NCI-H2227 treated with DMSO at 0.1 percent for 48 hours (cell line): ENCODE measurements around the gene SOWAHB.

Experiments
- DNase-seq: peaks from one replicate; lab custom pipeline; 2025; lab: John Stamatoyannopoulos, UW

SOWAHB gene

DNA sequence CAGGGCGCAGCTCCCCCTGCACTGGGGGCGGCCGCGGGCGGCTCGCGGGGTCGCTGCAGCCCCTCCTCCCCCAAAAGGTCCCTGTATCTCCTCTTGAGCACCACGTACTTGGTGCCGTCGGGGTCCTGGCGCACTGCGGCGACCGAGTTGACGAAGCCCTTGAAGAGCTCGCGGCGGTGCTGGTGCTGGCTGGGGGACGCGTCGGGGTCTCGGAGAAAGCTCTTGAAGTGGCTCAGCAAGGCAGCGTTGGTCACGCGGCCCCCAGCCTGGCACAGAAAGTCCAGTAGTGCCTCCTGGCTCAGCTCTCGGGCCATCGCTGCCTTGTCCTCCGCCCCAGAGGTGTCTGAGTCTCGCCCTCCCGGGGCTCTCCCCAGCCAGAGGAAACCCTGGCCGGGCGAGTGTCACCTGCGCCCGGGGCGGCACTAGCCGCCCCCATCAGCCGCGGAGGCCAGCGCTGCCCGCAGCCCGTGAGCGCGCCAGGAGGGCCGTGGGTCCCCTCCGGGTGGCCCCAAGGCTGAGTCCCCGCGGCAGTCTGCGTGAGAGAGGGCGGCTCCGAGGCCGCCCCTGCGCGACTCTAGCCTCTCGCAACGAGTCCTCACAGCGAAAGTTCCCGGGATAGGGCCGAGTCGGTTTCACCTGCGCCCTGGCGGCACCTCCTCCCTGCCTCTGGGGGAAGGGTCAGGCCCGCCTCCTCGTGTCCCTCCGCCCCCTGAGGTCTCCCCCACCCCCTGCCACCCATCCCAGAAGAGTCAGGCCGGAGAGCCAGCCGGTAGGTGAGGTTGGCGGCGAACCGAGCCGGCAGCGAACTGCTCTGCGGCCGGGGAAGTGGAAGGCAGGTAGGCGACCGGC lies at the start of gene SOWAHB:
TSS of gene SOWAHB (minus strand) at position 609 of the 849 bp plus-strand sequence. CDS start at position 314, 295 bp downstream.
- no peak for DNase-seq

GRCh38 chr4:76947369-76947768 lies 49.4 kb upstream of the SOWAHB start:
- DNase-seq, result no peak

- no peak for DNase-seq
These were observed 45.8 kb upstream of the SOWAHB start for GRCh38 chr4:76943790-76944189.

GRCh38 chr4:76943129-76943620 lies 45.2 kb upstream of the SOWAHB start:
- no peak for DNase-seq

GRCh38 chr4:76939184-76939583 lies 41.2 kb upstream of the SOWAHB start:
- DNase-seq, result no peak

GRCh38 chr4:76931576-76932276 lies 33.8 kb upstream of the SOWAHB start:
- DNase-seq, result no peak

DNA sequence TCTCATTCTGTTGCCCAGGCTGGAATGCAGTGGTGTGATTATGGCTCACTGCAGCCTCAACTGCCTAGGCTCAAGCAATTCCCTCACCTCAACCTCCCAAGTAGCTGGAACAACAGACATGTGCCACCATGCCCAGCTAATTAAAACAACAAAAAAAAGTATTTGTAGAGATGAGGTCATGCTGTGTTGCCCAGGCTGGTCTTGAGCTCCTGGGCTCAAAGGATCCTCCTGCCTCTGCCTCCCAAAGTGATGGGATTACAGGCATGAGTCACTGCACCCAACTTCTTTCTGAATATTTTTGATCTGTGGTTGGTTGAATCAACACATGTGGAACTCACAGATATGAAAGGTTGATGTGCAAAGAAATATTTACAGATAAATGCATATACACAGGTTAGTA lies 33.1 kb upstream of the SOWAHB start:
- no peak for DNase-seq

GRCh38 chr4:76930685-76931084 lies 32.7 kb upstream of the SOWAHB start:
- DNase-seq, result no peak

GRCh38 chr4:76926841-76927240 lies 28.9 kb upstream of the SOWAHB start:
- no peak for DNase-seq

DNA sequence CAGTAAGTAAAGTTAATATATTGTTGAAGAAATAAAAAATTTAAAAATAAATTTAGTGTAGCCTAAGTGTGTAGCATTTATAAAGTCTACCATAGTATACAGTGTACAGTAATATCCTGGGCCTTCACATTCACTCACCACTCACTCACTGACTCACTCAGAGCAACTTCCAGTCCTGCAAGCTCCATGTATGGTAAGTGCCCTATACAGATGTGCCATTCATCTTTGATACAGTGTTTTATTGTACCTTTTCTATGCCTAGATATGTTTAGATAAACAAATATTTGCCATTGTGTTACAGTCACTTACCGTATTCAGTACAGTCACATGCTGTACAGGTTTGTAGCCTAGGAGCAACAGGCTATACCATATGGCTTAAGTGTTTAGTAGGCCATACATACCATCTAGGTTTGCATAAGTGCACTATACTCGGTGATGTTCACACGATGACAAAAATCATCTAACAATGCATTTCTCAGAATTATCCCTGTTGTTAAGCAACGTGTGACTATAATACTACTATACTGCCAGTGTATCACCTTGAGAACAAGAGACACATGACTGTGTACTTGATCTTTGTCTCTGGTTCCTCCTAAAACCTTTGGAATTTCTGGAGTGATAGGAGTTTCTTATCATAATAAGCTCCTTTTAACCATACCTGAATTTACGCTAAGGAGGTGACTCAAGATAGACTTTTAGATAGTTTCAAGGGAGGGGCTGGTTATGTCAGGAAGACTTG lies 25.8 kb upstream of the SOWAHB start:
- no peak for DNase-seq

- no peak for DNase-seq
These were observed 22.8 kb upstream of the SOWAHB start for GRCh38 chr4:76920715-76921114.

- DNase-seq, result no peak
These were observed 11.8 kb upstream of the SOWAHB start for GRCh38 chr4:76909711-76910110.

DNA sequence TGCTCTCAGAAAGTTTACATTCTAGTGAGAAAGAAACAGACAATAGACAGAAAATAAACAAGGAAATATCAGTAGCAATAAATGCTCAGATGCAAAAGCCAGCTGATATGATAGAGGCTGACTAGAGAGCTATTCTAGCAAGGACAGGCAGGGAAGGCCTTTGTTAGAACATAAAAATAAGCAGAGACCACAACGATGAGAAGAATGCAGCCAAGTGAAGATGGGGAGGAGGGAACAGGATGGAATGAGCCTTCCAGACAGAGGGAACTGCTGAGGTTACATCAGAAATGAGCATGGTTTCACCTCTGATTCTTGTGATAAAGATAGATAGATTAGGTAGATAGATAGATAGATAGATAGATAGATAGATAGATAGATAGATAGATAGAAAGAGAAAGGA lies 7.6 kb upstream of the SOWAHB start:
- no peak for DNase-seq

- no peak for DNase-seq
These were observed 6.8 kb upstream of the SOWAHB start for GRCh38 chr4:76904646-76905190.

DNA sequence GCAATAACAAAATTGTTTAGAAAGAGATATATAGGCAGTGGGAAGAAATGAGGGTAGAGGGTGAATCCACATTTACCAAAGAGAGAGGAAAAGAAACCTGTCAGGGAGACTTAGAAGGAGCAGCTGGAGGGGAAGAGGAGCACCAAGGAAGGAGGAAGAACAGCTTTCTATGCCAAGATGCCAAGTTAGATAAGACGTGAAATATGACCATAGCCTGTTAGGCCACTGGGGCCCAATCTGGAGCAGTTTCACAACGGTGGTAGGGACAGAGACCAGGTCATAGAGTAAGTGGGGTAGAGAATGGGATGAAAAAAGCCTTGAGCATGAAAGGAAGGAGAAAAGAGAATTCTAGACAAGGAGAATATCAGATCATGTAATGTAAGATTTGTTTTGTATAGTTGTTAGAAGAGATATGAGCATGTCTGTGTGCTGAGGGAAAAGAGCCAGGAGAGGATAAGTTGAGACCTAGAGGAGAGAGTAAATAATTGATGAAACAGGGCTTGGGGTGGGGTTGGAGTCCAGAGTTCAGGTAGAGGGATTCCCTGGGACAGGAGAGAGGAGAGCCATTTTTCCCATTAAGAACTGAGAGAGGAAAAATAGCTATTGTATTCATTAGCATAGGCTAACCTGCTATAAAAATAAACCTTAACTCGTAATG lies 4.4 kb upstream of the SOWAHB start:
- DNase-seq, result no peak

- DNase-seq, result no peak
These were observed 1.2 kb upstream of the SOWAHB start for GRCh38 chr4:76898949-76899645.

GRCh38 chr4:76898385-76898692 lies 395 bp upstream of the SOWAHB start:
- no peak for DNase-seq

DNA sequence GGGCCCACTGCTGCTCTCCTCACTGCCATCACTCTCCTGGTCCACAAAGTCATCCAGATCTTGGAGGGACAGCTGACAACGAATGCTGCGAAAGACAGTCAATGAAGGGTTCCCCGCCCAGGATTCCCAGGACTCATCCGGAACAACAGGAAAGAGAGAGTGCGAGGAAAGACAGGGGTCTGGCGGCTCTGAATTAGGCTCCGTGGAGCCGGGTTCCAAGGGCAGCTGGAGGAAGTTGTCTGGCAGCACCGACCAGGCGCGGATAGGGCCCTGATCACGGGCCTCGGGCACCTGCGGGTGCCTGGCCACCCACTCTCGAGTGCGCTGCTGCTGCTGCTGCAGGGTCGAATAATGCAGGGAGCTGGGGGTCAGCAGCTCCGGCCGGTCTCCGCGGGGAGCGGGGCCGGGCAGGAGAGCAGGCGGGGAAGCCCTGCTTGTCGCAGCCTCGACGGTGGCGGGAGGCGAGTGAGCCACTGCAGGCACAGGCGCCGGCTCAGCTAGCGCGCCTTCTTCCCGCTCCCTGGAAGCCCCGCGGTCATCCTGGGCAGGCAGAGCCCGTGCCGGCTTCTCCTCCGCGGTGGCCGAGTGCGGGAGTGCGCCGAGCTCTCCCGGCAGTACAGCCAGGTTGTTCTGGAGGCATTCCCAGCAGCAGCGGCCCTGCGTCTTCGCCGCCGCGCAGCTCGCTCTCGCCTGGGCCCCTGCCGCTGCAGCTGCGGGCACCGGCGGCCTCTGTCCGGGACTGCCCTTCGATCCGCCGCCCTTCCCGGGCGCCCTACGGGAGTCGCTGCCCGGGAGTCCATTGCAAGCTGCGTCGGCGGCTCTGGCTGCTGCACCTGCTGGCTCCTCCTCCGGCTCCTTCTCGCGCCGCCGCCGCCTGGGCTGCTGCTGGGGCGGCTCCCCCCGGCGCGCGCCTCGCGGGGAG lies 1.1 kb downstream of the SOWAHB start:
- DNase-seq, result peak; percentile 15

- DNase-seq, result no peak
These were observed 1.9 kb downstream of the SOWAHB start for GRCh38 chr4:76896048-76896447.

DNA sequence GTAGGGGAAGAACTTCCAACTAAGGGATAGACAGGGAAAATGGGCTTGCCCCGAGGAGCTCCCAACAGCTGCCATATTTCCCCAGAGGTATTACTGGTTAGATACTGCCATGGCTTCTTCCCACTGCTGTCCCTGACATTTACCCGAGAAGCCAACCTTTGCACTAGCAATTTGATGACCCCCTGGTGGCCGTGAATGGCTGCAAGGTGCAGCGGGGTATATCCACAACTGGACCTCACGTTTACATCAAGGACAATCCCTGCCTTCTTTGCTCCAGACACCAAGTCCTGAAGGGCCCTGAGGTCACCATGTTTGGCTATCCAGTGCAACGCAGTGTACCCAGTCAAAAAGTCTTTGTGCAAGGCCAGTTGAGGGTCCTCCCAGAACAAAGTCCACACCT lies 2.3 kb downstream of the SOWAHB start:
- DNase-seq, result no peak
